ENCODE measurements around the gene BCL2L2.
A peak's percentile ranks its signal among the peaks of the same experiment; 100 is the strongest.
"Not testable (repeated sequence)": the region's sequence is repeated elsewhere in the genome, so short reads cannot be mapped to it uniquely, and the experiment has no call there.

BCL2L2 gene, protein sequence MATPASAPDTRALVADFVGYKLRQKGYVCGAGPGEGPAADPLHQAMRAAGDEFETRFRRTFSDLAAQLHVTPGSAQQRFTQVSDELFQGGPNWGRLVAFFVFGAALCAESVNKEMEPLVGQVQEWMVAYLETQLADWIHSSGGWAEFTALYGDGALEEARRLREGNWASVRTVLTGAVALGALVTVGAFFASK

DNA sequence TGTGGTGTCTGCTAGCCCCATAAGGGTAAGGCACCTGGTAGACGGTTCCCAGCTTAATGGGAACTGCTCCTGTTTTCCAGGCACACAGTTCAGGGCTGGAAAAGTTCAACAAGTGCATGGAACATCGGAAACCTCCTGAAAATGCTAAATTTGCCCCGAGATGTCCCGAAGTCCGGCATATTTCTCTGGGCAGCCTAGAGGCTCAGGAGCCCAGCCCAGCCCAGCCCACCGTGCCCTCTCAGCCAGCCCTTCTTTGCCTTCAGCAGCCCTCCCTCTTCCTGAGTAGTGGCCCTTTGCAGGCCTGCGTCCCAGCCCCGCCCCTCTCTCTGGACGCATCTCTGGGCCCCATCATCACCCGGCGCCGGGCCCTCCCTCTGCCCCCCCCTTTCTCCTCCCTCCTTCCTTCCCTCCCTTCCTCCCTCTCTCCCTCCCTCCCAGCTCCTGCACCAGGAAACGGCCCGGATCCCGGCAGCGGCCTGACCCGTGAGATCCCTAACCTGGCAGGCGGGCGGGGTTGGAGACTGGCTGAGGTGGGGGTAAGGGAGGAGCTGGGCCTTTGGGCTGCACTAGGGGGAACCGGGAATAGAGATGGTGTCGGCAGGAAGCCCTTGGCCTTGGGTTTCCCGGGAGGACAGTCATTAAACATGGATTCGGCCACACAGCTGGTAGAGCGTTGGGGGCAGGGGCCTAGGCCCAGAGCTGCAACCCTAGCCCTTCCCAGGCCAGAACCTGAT lies at the start of gene BCL2L2:
BCL2L2 (plus strand) TSS at position 422 of the 734 bp plus-strand sequence. CDS start 935 bp downstream, outside the sequence.
- no peak for DNase-seq (ENCODE audit: low read depth in 2 of 2)

DNA sequence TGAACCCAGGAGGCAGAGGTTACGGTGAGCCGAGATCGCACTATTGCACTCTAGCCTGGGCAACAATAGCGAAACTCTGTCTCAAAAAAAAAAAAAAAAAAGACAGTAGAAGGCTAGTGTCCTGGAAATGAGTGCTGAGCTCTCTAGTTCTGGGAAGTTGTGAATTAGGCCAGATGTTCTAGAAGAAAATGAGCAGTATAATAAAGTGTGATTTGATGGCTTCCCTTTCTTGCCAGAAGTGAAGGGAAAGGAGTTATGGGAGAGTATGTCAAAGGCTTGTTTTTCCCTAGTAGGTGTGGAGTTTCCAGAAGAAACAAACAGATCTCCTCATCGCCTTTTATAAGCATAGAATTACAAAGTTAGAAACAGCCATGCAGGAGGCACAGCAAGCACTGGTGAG lies 48.4 kb upstream of the BCL2L2 start:
- DNase-seq (ENCODE audit: low read depth in 2 of 2), result no peak

DNA sequence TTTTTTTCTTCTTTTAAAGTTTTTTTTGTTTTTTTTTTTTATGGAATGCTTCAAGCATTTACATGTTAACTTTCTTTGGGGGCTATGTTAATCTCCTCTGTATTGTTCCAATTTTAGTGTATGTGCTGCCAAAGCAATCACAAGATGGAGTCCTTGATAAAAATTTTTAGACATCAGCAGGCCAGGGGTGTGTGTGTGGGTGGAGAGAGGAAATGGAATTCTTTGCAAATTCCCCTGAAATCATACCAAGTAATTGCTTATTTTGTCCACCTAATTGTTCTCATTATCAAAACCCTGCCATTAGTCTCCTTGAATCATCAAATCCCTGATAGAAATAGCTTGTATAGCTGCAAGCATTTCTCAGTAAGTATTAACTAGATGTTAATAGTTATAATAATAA lies 47.2 kb upstream of the BCL2L2 start:
- DNase-seq (ENCODE audit: low read depth in 2 of 2), result no peak

DNA sequence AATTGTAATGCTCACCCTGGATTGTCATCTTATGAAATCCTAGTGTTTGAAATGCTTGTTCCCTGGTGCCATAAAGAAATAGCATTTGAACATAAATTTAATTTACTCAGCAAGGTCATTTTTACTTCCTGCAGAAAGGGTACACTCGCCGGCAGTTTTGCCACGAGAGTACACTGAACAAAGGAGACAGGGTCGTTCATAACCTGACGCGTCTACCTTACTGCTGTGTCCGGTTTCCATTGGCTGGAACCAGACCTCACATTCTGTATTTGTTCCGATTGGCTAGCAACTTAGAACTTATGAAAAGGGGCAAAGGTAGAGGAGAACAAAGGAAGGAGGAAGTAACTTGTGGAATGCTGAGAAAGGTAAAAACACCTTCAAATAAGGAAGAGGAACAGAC lies 45.8 kb upstream of the BCL2L2 start:
- DNase-seq (ENCODE audit: low read depth in 2 of 2), result not testable (repeated sequence)

DNA sequence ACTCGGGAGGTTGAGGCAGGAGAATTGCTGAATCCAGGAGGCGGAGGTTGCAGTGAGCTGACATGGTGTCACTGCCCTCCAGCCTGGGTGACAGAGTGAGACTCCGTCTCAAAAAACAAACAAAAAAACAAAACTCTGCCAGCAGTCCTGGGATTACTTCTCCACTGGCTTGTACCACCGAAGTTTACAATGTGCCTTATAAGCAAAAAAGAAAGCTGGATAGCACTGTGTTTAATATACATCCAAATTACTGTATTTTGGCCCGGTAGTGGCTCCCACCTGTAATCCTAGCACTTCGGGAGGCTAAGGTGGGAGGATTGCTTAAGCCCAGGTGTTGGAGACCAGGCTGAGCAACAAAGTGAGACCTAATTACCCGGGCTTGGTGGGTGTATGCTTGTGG lies 37.4 kb upstream of the BCL2L2 start:
- no peak for DNase-seq (ENCODE audit: low read depth in 2 of 2)

DNA sequence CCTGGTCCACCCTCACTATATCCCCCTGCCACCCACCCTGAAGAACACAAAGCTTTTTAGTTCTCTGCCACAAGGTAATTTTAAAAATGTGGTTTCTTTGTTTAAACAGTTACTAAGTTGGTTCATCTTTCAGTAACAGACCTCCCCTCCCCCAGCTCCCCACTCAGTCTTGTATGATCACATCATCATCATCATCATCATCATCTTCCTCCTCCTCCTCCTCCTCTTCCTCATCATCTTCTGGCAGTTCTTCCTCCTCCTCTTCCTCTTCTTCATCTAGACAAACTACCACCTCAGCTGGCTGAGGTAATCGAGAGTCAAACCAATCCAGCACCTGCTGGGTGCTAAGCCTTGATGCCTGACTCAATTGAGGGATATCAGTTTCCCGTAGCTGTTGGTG lies 31.2 kb upstream of the BCL2L2 start:
- DNase-seq (ENCODE audit: low read depth in 2 of 2), result no peak

DNA sequence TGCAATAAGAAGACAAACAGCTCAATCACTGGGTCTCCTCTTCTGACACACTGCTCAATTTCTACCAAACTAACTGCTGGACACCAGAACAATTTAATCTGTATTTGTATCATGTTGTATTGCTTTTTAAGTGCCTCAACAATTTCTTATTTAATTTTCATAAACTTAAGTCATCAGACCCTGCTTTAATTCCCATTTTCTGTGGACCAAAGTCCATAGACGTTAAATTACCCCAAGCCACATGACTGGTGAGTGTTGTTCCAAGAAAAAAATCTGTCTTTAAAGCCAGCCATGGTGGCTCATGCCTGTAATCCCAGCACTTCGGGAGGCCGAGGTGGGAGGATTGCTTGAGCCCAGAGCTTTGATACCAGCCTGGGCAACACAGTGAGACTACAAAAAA lies 29.4 kb upstream of the BCL2L2 start:
- no peak for DNase-seq (ENCODE audit: low read depth in 2 of 2)

DNA sequence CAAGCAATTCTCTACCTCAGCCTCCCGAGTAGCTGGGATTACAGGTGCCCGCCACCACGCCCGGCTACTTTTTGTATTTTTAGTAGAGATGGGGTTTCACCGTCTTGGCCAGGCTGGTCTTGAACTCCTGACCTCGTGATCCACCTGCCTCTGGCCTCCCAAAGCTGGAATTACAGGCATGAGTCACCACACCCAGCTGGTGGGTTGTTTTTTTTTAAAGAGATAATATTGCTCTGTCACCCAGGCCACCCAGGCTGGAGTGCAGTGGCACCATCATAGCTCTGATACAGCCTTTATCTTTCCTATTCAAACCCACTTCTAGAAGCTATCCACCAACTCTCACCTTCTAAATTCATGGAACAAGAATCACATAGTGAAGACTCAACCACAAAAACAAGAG lies 28.7 kb upstream of the BCL2L2 start:
- not testable (repeated sequence) for DNase-seq (ENCODE audit: low read depth in 2 of 2)

DNA sequence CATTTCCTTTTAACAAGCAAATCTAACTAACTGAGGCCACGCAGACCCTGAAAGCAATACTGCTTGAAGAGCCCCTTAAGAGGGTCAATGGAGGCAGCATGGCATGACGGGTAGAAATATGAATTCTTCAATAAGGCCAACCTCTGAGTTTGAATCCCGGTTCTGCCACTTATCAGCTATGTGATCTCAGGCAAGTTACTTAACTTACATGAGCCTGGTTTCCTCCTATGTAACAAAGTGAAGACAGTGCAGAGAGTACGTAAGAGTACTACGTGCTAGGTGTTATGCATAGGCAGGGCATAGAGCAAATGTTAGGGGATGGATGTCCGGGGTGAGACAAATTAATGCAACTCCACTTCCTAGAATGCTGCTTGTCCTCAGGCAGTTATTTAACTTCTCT lies 25.4 kb upstream of the BCL2L2 start:
- no peak for DNase-seq (ENCODE audit: low read depth in 2 of 2)

DNA sequence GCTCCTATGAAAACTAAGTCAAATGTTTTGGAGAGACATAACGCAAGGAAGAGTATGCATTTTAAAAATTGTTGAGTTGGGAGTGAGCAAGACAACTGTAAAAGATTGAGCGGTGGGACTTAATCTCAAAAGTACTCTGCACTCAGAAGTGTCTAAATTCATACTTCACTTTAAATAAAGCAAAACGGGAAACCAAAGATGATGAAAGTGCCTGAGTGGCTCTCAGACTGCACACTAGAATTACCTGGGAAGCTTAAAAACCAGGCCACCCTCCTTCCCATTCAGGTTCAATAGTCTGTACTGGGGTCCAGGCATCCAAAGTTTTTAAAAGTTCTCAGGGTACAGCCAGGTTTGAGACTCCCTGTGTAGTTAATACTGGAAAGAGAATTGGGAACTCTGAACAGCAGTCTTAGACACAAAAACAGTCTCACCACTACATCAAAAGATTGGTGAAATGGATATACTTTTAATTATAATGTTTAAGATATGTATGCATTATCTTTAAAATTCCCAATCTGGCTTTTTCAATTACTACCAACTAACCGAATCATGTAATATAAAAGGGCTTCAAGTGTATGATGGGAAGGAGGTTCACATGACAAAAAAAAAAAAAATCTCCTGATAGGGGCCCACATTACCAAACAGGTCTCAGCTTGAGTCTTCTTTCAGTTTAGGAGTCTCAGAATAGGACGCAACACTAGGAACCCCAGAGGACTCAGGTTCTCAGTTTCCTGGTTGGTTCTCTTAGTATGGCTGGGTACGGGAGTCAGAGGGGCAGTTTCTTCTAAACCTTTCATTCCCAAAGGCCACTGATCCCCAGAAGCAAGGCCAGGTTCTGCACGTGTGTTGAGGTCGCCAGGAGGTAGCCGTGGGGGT lies 21.7 kb upstream of the BCL2L2 start:
- DNase-seq (ENCODE audit: low read depth in 2 of 2), result no peak

DNA sequence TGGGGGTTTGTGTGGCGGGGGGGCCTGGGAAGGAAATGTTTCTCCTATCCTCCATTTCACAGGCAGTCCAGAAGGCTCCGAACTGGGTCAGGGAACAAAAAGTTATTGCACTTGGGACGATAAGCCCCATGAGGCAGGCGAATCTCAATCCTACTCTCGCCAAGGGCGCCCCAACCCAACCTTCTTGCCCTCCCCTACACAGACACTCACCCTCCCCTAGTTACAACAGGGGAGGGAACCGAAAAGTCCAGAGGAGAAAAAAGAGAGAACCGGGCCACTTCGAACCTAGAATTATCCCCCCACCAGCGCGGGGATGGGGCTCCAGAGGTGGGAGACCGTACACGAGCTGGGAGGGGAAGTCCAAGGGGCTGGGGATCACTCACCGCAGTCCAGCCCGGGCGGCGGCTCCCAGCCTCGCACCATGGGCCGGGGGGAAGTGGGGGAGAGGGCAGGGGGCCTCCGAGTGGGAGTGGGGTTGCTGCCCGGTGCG lies 21.1 kb upstream of the BCL2L2 start:
- no peak for DNase-seq (ENCODE audit: low read depth in 2 of 2)

DNA sequence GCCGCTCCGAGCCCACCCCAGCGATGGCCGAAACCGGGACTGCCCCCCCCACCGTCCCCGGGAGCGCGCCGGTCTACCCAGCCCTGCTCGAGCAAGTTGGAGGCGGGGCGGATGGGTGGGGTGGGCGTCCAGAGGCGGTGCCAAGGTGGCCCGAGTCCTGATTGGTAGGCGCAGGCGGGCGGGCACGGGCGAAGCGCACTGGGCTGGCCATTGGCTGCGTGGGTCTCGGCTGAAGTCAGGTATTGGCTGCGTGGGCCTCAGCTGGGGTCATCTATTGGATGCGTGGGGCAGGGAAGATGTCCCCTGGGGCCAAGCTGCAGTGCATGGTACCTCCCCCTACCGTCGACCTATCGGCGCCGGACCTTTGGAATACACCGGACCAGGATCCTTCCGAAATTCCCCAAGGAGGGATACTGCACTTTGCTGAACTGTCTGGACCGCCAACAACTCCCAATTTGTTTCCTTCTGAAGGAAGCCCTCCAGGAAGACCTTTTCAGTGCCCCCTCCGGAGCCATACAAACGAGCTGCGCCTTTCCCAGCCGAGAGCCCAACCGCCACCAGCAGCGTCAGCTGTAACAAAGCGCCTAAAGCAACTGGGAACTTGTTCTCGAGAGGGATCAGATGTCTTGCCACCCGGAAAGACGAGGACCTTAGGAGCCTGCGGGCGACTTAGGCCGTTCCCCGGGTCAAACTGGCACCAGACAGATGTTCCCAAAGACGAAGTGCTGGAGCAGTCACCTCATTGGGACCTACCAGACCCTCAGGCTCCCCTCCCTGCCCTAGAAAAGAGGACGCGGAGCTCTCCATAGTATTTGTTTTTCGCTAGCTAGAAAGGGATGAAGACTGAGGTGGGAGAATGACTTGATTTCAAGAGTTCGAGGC lies 20.4 kb upstream of the BCL2L2 start, which contains the start of gene HOMEZ:
HOMEZ (minus strand) TSS at position 113 of the 882 bp plus-strand sequence. CDS start 180 bp downstream, outside the sequence.
- peak; percentile 96 to 97 for DNase-seq (ENCODE audit: low read depth in 2 of 2)

DNA sequence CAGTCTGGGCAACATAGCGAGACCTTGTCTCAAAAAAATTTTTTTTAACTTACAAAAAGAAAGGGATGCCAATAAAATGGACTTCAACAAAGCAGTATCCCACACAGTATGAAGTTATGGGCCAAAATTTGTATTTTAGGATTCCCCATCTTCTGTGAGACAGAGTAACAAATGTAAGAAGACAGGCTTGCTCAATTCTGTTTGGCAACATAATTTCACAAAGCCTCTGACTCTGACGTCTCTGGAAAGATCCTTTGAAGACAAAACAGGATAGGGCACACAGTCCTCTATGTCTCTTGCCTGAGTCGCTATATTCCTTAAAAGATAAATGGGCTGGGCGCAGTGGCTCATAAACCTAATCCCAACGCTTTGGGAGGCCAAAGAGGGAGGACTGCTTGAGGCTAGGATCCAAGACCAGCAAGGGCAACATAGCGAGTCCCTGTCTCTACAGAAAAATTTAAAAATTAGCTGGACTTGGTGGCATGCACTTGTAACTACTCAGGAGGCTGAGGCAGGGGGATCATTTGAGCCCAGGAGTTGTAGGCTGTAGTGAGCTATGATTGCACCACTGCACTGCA lies 19.6 kb upstream of the BCL2L2 start:
- no peak for DNase-seq (ENCODE audit: low read depth in 2 of 2)

DNA sequence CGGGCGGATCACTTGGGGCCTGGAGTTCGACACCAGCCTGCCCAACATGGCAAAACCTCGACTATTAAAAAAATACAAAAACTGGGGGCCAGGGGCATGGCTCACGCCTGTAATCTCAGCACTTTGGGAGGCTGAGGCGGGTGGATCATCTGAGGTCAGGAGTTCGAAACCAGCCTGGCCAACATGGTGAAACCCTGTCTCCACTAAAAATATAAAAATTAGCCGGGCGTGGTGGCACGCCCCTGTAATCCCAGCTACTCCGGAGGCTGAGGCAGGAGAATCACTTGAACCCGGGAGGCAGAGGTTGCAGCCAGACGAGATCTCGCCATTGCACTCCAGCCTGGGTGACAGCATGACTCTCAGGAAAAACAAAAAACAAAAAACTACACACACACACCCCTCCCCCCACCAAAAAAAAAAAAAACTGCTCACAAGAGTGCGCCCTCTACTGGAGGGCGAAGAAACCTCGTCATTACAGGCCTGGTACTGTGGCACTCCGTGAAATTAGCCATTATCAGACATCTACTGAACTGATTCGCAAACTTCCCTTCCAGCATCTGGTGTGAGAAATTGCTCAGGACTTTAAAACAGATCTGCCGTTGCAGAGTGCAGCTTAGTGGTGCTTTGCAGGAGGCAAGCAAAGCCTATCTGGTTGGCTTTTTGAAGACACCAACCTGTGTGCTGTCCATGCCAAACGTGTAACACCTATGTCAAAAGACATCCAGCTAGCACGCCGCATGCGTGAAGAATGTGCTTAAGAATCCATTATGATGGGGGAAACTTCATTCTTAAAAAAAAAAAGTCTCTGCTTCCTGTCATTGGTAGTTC lies 11.7 kb upstream of the BCL2L2 start:
- DNase-seq (ENCODE audit: low read depth in 2 of 2), result no peak

DNA sequence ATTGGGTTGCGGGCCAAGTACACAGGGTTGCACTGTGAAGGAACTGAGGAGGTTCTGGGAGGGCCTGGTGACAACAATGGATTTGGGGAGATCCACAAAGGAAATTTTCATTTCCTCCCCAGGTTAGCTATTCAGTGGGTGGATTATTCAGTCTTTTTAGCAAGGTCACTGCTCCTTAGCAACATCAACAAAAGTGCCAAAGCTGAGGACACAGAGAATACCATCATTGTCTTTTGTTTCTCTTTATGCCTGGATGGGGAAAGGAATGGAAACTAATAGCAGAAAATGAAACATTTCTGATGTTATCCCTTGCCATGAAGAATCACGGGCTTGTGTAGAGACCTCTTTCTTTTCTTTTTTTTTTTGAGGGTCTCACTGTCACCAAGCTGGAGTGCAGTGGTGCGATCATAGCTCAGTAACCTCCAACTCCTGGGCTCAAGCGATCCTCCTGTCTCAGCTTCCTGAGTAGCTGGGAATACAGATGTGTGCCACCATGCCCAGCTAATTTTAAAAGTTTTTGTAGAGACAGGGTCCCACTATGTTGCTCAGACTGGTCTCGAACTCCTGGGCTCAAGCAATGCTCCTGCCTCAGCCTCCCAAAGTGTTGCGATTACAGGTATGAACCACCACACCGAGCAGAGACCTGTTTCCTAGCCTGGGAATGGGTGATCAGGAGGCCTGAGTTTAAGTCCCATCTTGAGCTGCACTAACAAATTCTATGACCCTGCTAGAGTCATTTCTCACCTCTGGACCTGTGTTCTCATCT lies 10.4 kb upstream of the BCL2L2 start:
- DNase-seq (ENCODE audit: low read depth in 2 of 2), result no peak

DNA sequence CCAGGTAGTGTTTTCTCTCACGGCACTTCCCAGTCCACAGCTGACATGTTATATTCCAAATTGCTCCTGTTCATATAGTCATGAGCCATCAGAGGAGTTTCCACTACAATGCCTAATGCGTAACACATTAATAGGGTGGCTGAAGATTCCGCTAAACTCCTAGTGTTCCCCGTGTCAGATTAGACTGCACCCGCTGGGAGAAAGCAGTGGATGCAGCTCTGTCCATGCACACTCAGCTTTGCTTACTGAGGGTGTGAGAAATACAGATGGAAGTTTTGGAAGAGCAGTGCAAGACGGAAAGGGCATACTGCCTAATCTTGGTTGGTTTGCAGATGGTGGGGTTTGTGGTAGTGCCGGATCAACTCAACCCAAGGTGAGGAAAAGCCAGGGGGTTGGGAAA lies 9.5 kb upstream of the BCL2L2 start:
- DNase-seq (ENCODE audit: low read depth in 2 of 2), result no peak

DNA sequence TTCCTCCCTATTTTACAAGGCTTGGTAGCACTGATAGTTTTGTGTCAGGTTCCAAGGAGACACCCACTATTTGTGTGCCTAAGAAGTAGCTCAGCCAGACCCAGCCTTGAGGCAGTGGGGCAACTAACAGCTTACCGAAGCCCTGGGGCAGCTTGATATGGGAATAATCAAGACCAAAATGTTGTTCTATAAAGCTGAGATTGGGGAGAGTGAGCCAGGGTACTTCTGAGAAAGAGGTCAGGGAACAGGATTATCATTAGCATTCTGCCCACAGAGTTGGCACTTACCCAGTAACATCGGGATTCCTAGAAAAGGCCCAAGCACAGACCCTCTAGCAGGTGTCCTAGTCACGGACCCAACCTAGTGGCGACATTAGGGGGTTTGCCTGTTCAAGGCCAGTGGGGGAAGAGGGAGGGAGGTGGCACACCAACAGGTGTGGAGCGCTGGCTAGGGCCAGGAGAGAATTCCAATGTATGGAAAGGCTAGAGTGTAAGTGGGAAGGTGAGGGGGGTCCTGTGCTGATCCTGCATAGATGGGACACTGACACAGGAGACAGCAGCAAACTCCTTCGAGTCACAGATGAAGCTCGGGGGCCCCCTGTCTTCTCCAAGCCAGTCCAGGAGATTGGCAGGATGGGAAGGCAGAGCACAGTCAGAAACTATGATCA lies 8.9 kb upstream of the BCL2L2 start:
- DNase-seq (ENCODE audit: low read depth in 2 of 2), result no peak

DNA sequence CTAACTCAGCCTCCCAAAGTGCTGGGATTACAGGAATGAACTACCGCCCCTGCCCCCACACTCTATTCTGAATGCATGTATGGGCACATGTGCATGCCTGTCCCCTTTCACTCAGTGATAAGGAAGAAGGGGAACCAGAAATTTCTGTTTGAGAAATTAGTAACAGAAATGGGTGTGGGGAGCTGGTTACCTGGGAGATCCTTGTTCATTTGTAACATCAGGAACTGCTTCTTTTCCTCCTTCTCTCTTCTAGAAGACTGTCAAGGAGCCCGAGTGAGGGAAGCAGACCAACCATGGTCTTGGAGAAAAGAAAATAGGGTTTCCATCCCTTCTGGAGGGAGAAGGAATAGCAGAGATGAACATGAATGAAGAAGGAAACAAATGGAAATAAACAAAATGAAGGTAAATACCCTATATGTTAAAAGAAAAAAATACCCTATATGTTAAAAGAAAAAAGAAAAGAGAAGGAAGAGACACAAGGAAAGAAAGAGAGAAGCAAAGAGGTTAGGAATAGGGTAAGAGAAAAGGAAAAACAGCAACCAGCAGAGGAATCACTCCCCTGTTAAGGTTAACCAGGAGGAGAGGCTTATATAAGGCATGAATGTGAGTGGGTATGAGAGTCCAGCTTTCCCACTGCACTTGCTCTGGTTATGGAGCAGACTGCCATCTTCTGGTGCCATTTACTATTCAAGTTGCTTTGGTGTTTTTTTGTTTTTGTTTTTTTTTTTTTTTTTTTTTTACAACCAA lies 7.2 kb upstream of the BCL2L2 start:
- DNase-seq (ENCODE audit: low read depth in 2 of 2), result no peak

Measured in stimulated activated CD8-positive, alpha-beta memory T cell treated with anti-CD3 and anti-CD28 coated beads, Interleukin-2, amount 100 ng/mL, for 1 hour (primary cell).